GM18517 (cell line): ENCODE data around the gene NEAT1.
"Not testable (repeated sequence)": the region's sequence is repeated elsewhere in the genome, so short reads cannot be mapped to it uniquely, and the experiment has no call there.

Source experiments
- ATAC-seq: cut with Tn5 transposase; IDR thresholded peaks from one replicate; pipeline ENCODE4 v1.9.1; 2021; ENCODE audit warnings: mild to moderate bottlenecking, moderate library complexity; ENCODE audit not compliant: unreplicated experiment

The NEAT1 gene

GRCh38 chr11:65448418-65449105 lies 26.0 kb downstream of the NEAT1 start:
- no peak for ATAC-seq

DNA sequence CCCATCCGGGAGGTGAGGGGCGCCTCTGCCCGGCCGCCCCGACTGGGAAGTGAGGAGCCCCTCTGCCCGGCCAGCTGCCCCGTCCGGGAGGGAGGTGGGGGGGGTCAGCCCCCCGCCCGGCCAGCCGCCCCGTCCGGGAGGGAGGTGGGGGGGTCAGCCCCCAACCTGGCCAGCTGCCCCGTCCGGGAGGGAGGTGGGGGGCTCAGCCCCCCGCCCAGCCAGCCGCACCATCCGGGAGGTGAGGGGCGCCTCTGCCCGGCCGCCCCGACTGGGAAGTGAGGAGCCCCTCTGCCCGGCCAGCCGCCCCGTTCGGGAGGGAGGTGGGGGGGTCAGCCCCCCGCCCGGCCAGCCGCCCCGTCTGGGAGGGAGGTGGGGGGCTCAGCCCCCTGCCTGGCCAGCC lies 28.7 kb downstream of the NEAT1 start:
- ATAC-seq: not testable (repeated sequence)

DNA sequence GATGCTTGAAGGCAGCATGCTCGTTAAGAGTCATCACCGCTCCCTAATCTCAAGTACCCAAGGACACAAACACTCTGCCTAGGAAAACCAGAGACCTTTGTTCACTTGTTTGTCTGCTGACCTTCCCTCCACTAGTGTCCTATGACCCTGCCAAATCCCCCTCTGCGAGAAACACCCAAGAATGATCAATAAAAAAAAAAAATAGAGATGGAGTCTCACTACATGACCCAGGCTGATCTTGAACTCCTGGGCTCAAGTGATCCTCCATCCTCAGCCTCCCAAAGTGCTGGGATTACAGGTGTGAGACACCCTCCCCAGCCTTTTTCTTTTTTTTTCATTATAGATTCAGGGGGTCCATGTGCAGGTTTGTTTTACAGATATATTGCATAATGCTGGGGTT lies 29.7 kb downstream of the NEAT1 start:
- ATAC-seq: not testable (repeated sequence)

DNA sequence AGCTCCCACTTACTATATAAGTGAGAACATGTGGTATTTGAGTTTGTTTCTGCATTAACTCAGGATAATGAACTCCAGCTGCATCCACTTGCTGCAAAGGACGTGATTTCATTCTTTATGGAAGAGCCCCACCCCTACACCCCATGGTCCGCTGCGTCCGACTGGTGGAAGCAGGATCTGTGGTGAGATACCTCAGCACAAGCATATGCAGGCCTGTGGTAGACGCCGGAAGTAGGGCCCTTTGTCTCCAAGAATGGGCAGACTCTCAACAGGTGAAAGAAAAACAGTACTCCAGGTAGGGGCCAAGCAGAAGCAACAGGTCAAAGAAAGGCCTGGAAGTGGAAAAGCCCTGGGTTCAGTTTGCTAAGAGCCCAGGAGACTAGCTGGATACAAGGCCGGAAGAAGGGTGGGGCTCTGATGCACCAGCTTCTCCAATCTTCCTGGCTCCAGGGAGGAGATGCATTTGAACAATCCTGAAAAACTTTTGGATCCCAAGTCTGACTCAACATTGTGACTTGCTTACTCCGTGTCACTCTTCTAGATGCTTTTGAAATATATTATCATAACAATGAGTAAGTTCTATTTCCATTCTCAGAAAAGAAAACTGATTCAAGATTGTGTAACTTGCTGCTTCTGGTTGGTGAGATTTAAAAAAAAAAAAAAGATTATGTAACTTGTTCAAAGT lies 30.4 kb downstream of the NEAT1 start:
- ATAC-seq: no peak

- ATAC-seq: no peak
Observed at GRCh38 chr11:65454311-65454695, 31.7 kb downstream of the NEAT1 start.

DNA sequence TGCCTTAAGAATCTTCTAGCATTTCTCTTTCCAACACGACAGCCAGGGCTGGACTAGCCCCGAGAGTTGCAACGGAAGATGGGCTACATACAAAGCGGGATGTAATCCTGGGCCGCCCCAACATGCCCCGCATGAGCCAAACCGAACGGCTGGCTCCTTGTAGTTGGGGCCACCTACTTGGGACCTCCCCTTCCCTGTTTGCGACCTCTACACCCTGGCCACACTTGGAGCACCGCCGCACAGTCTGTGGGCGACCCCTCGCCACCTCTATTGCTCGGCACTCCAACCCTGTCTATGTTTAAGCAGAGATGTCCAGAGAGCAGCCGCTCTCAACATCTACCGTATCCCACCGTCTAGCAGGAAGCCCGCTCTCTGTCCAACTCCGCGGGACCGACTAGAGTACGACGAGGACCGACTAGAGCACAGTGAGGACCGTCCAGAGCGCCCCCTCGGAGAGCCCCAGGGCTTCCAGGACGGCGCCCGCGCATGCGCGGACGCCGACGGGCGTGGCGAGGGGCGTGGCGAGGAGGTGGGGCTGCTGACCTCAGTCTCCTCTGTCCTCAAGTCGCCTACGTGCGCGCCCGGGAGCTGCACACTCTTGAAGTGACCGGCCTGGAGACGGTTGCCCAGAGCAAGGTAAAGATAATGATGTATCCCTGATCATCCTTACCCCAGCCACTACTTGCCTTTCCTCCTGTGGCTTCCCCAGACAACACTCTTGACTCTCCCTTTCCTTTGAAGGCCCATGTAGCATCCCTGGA lies 32.3 kb downstream of the NEAT1 start:
- peak; percentile 66 for ATAC-seq

- ATAC-seq: no peak
Observed at GRCh38 chr11:65456418-65456817, 33.8 kb downstream of the NEAT1 start.

DNA sequence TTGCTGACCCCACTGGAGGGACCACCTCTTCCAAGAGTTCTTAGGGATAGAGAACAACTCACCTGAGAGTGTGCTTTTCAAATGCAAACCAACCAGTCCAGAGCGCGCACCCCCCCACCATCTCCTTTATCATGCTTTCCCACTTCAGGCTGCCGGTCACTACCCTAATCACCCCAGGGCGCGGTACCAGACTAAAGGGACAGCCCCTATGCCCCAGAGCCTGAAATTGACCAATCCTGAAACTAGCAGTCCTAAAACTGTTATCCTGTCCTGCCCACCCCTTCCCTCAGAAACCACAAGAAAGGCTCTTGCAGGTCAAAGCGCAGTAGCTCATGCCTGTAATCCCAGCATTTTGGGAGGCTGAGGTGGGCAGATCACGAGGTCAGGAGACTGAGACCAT lies 37.0 kb downstream of the NEAT1 start:
- no peak for ATAC-seq

- ATAC-seq: not testable (repeated sequence)
Observed at GRCh38 chr11:65465471-65465870, 42.9 kb downstream of the NEAT1 start.

DNA sequence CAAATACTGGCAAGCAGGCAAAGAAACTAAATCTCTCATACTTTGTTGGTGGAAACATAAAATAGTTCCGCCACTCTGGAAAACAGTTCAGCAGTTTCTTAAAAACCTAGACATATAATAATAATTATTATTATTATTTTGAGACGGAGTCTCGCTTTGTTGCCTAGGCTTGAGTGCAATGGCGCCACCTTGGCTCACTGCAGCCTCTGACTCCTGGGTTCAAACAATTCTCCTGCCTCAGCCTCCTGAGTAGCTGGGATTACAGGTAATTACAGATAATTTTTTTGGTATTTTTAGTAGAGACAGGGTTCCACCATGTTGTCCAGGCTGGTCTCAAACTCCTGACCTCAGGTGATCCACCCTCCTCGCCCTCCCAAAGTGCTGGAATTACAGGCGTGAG lies 44.7 kb downstream of the NEAT1 start:
- ATAC-seq: not testable (repeated sequence)

- no peak for ATAC-seq
Observed at GRCh38 chr11:65468874-65469333, 46.3 kb downstream of the NEAT1 start.

DNA sequence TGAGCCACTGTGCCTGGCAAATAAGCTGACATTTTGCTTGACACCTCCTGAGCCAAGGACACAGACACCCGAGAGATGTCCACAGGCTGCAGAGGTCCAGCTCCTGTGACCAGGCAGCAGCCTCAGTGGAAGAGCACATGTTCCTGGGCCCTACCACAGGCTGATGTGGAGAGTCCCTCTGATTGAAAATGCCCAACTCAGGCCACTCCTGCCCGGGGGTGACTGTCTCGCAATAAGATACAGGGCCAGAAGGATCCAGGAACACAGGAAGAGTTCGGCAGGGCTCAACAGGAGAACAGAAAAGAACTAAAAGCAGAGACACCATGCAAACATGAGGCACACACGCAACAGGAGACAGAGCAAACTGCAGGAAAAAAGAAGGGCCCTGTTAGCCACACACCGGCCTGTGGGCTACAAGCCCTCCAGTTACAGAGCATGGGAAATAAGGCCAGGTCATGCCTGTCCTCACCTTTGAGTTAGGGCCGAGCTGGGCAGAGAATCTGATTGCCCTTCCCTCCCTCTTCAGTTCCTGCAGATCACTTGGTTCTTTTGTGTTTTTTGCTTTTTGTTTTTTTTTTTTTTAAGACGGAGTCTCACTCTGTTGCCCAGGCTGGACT lies 47.9 kb downstream of the NEAT1 start:
- ATAC-seq: no peak

GRCh38 chr11:65471447-65471891 lies 48.9 kb downstream of the NEAT1 start:
- no peak for ATAC-seq

DNA sequence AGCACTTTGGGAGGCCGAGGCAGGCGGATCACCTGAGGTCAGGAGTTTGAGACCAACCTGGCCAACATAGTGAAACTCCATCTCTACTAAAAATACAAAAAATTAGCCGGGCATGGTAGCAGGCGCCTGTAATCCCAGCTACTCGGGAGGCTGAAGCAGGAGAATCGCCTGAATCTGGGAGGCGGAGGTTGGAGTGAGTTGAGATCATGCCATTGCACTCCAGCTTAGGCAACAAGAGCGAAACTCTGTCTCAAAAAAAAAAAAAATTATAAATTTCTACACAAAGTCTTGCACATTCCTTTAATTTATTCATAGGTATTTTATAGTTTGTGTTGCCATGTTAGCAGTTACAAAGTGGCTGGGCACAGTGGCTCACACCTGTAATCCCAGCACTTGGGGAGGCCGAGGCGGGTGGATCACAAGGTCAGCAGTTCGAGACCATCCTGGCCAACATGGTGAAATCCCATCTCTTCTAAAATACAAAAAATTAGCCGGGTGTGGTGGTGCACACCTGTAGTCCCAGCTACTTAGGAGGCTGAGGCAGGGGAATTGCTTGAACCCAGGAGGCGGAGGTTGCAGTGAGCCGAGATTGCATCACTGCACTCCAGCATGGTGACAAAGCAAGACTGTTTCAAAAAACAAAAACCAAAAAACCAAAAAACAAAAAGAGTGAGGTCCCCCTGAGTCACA lies 50.1 kb downstream of the NEAT1 start:
- ATAC-seq: not testable (repeated sequence)

GRCh38 chr11:65473278-65473860 lies 50.8 kb downstream of the NEAT1 start:
- no peak for ATAC-seq

DNA sequence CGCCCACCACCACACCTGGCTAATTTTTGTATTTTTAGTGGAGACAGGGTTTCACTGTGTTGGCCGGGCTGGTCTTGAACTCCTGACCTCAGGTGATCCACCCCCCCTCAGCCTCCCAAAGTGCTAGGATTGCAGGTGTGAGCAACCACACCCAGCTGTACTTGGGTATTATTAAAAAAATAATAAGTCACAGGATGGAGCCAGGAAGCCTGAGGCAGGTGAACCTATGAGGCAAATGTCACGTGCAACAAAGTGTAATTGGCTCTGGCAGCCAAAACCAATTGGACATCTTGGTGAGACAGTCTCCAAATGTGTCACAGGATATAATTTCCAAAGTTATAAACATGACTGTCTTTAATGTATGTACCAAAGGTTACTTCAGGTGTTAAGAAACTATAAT lies 52.3 kb downstream of the NEAT1 start:
- ATAC-seq: no peak

GRCh38 chr11:65476632-65477148 lies 54.1 kb downstream of the NEAT1 start:
- ATAC-seq: no peak

DNA sequence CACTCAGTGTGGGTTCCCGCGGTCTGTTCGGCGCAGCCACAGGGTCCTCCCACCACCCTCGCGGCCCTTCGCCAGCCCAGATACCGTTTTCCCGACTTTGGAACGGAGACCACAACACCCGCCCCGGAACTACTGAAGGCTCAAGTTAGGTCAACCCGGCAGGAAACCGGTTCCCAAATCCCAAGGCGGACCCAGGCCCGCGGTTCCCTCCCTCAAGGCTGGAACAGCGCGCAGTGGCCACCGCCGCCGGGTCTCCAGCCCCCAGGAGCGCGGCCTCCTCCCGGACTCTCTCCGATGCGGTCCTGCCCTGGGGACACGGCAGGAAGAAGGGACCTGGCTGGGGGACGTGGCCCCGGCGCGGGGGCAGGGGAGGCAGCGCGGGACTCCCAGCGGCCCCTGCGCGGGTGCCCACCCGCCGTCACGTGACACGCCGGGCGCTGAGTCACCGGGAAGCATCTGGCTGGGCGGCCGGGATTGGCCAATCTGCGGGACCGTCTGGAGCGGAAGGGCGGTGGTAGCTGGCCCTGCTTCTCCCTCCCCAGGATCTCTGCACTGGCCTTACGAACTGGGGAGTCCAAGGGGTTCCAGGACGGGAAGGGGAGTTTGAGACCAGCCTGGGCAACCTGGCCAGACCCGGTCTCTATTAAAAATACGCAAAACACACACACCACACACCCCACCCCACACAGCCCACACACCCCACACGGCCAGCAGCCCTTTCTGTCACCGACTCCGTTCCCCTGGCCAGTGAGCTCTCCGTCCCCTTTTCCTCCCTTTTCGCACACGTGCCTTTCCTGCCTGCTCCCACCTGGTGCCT lies 54.8 kb downstream of the NEAT1 start:
- ATAC-seq: peak; percentile 81
